H9 (cell line): ENCODE results near the gene ST6GALNAC3. TPM values are rescaled to one million over a fixed set of nuclear protein-coding genes. Genes with fewer than 3 reads are reported as not detected.

Experiments used
- DNase-seq: peaks from one replicate; pipeline ENCODE4 v3.0.0-alpha.2; 2017
- H2AFZ ChIP-seq: one replicate; pipeline ENCODE4 v1.6.1; 2013; ENCODE audit warnings: mild to moderate bottlenecking, low read length, control low read depth, moderate library complexity
- H2AK5ac ChIP-seq: 2 replicates; pipeline ENCODE4 v1.6.1; 2013; ENCODE audit warnings: low read length, control low read depth, mixed read lengths; ENCODE audit not compliant: insufficient read length
- H2BK120ac ChIP-seq: one replicate; pipeline ENCODE4 v1.6.1; 2013; ENCODE audit warnings: low read depth, mild to moderate bottlenecking, low read length, control low read depth, inconsistent platforms; ENCODE audit not compliant: poor library complexity, severe bottlenecking
- H2BK12ac ChIP-seq: 2 replicates; pipeline ENCODE4 v1.6.1; 2013; ENCODE audit warnings: low read length, control low read depth, mixed read lengths, low read depth; ENCODE audit not compliant: insufficient read length
- H2BK15ac ChIP-seq: 2 replicates; pipeline ENCODE4 v1.6.1; 2013; ENCODE audit warnings: low read depth, low read length, control low read depth
- H2BK20ac ChIP-seq: one replicate; pipeline ENCODE4 v1.6.1; 2013; ENCODE audit warnings: low read depth, mild to moderate bottlenecking, low read length, control low read depth, inconsistent platforms; ENCODE audit not compliant: poor library complexity, severe bottlenecking
- H2BK5ac ChIP-seq: 2 replicates; pipeline ENCODE4 v1.6.1; 2013; ENCODE audit warnings: low read length, control low read depth, mixed read lengths; ENCODE audit not compliant: insufficient read length
- H3K14ac ChIP-seq: 2 replicates; pipeline ENCODE4 v1.6.1; 2013; ENCODE audit warnings: low read length, control low read depth; ENCODE audit not compliant: insufficient read depth
- H3K18ac ChIP-seq: 2 replicates; pipeline ENCODE4 v1.6.1; 2013; ENCODE audit warnings: low read depth, mild to moderate bottlenecking, mixed read lengths, low read length, control low read depth; ENCODE audit not compliant: insufficient read length
- H3K23ac ChIP-seq: 2 replicates; pipeline ENCODE4 v1.6.1; 2013; ENCODE audit warnings: low read length, control low read depth, mixed read lengths, low read depth; ENCODE audit not compliant: insufficient read length
- H3K23me2 ChIP-seq: 2 replicates; pipeline ENCODE4 v1.6.1; 2013; ENCODE audit warnings: low read depth, mild to moderate bottlenecking, mixed read lengths, low read length, control low read depth; ENCODE audit not compliant: insufficient read length, poor library complexity, severe bottlenecking
- H3K27ac ChIP-seq: 2 replicates; pipeline ENCODE4 v1.5.1; 2013; ENCODE audit warnings: low read length, control low read depth, mixed read lengths, low read depth; ENCODE audit not compliant: insufficient read length
- H3K27me3 ChIP-seq: 2 replicates; pipeline ENCODE4 v1.6.1; 2013; ENCODE audit warnings: low read length, control low read depth, inconsistent platforms; ENCODE audit not compliant: insufficient read depth
- H3K4ac ChIP-seq: 2 replicates; pipeline ENCODE4 v1.6.1; 2013; ENCODE audit warnings: low read depth, mild to moderate bottlenecking, control low read depth, inconsistent platforms, low read length, moderate library complexity
- H3K4me1 ChIP-seq: 2 replicates; pipeline ENCODE4 v1.6.1; 2013; ENCODE audit warnings: low read length, control low read depth, inconsistent platforms; ENCODE audit not compliant: insufficient read depth
- H3K4me2 ChIP-seq: 2 replicates; pipeline ENCODE4 v1.6.1; 2013; ENCODE audit warnings: low read length, control low read depth, mixed read lengths; ENCODE audit not compliant: insufficient read length, insufficient read depth
- H3K56ac ChIP-seq: 2 replicates; pipeline ENCODE4 v1.6.1; 2013; ENCODE audit warnings: low read depth, mild to moderate bottlenecking, mixed read lengths, low read length, control low read depth; ENCODE audit not compliant: insufficient read length
- H3K79me1 ChIP-seq: 2 replicates; pipeline ENCODE4 v1.6.1; 2013; ENCODE audit warnings: low read depth, mild to moderate bottlenecking, moderate library complexity, low read length, control low read depth, inconsistent platforms; ENCODE audit not compliant: insufficient read depth, poor library complexity, severe bottlenecking
- H3K79me2 ChIP-seq: 2 replicates; pipeline ENCODE4 v1.6.1; 2013; ENCODE audit warnings: low read length, control low read depth, inconsistent platforms; ENCODE audit not compliant: insufficient read depth
- H3K9ac ChIP-seq: 2 replicates; pipeline ENCODE4 v1.6.1; 2013; ENCODE audit warnings: low read length, control low read depth, mixed read lengths; ENCODE audit not compliant: insufficient read length; ENCODE audit errors: extremely low read depth
- H3K9me3 ChIP-seq: one replicate; pipeline ENCODE4 v1.6.1; 2013; ENCODE audit warnings: low read depth, low read length, inconsistent platforms; ENCODE audit not compliant: control insufficient read depth
- H3T11ph ChIP-seq: one replicate; pipeline ENCODE4 v1.6.1; 2013; ENCODE audit warnings: mild to moderate bottlenecking, low read length, control low read depth, inconsistent platforms
- H4K20me1 ChIP-seq: one replicate; pipeline ENCODE4 v1.6.1; 2013; ENCODE audit not compliant: control insufficient read depth, insufficient read length, insufficient read depth
- H4K5ac ChIP-seq: 2 replicates; pipeline ENCODE4 v1.6.1; 2013; ENCODE audit warnings: low read depth, mild to moderate bottlenecking, mixed read lengths, low read length, control low read depth; ENCODE audit not compliant: insufficient read length
- H4K8ac ChIP-seq: replicated peaks from 2 replicates; pipeline ENCODE4 v1.6.1; 2013; ENCODE audit warnings: low read length, control low read depth, mixed read lengths, low read depth; ENCODE audit not compliant: insufficient read length
- H4K91ac ChIP-seq: 2 replicates; pipeline ENCODE4 v1.6.1; 2013; ENCODE audit warnings: low read depth, mild to moderate bottlenecking, moderate library complexity, mixed read lengths, low read length, control low read depth; ENCODE audit not compliant: insufficient read length
- H3K27ac Mint-ChIP-seq, 3 experiments: 2 replicates in 2 of 3; 3 replicates in 1 of 3; pipeline ENCODE4 v1.8.0; 2020 to 2021; ENCODE audit warnings: mixed read lengths in 3 of 3, mild to moderate bottlenecking in 1 of 3, moderate library complexity in 1 of 3
- H3K27me3 Mint-ChIP-seq: 2 replicates; pipeline ENCODE4 v1.8.0; 2021; ENCODE audit warnings: low read depth, mild to moderate bottlenecking, moderate library complexity, mixed read lengths
- H3K36me3 Mint-ChIP-seq, 3 experiments: 2 replicates in 2 of 3; 3 replicates in 1 of 3; pipeline ENCODE4 v1.8.0; 2020 to 2021; ENCODE audit warnings: low read depth in 3 of 3, mixed read lengths in 3 of 3; ENCODE audit not compliant: insufficient read depth in 1 of 3
- H3K4me1 Mint-ChIP-seq, 2 experiments: 2 replicates each; pipeline ENCODE4 v1.8.0; 2020; ENCODE audit warnings: mixed read lengths in 2 of 2
- H3K4me3 Mint-ChIP-seq, 2 experiments: 2 replicates in 1 of 2; 3 replicates in 1 of 2; pipeline ENCODE4 v1.8.0; 2020 to 2021; ENCODE audit warnings: mild to moderate bottlenecking in 2 of 2, mixed read lengths in 2 of 2, moderate library complexity in 1 of 2
- H3K9me3 Mint-ChIP-seq, 2 experiments: 2 replicates in 1 of 2; 3 replicates in 1 of 2; pipeline ENCODE4 v1.8.0; 2020; ENCODE audit warnings: mild to moderate bottlenecking in 2 of 2, mixed read lengths in 2 of 2, moderate library complexity in 1 of 2
- WGBS: extraction: QIAGEN DNeasy Blood & Tissue Kit; methylation state at CpG from one replicate; pipeline ENCODE4 v1.1.7; 2013; ENCODE audit warnings: missing lambda C conversion rate, low lambda C conversion rate, mixed read lengths; ENCODE audit not compliant: insufficient read length; ENCODE audit errors: extremely low coverage; 5-methylcytosine and 5-hydroxymethylcytosine counted together
- total RNA-seq: library from RNA; stranded (reverse); gene quantifications from 2 replicates; pipeline ENCODE4 v1.2.1, GENCODE V29; 2021
- TF ChIP-seq, protein P1 (sequence below): fragments of 200-600 bp; sonication (generic); conservative IDR thresholded peaks from 3 replicates; pipeline ENCODE4 v1.8.0; 2021; ENCODE audit warnings: antibody characterized with exemption, mild to moderate bottlenecking

Gene ST6GALNAC3
- total RNA-seq, 1 experiment from 2014 or later = 11.2 TPM

DNA sequence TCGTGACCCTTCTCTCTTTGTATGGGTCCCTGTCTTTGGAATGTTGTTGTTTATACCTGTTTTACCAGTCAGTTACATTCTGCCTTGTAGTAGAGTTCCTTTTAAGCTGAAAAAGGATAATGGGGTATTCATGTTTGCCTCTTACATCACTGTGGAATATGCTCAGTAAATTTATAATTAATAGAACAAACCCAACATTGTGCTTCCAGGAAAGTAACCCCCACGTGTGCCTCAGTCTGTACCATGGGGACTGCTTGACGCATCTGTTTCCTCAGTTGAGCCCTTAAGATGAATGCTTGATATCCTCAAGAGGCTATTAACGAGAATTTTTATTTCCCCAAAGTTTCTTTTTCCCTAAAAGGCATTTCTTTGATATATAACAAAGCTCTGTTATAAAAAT lies 73.4 kb downstream of the ST6GALNAC3 start:
- Histone ChIP-seq H4K8ac (no peak overlapping the region), H4K20me1 (no peaks in the 10 kb centered on the region), H3K23ac (no peak overlapping the region), H3K79me2 (no peaks in the 10 kb centered on the region), H3K4ac (no peak overlapping the region), H2BK12ac (no peak overlapping the region), H3K27me3 (no peaks in the 10 kb centered on the region), H3K4me2 (no peak overlapping the region), H2BK5ac (no peak overlapping the region), H3K79me1 (no peaks in the 10 kb centered on the region), H2AFZ (no peak overlapping the region), H2AK5ac (no peak overlapping the region), H3K9ac (no peak overlapping the region), H3K27ac (no peak overlapping the region), H3K14ac (no peak overlapping the region), H3T11ph (no peak overlapping the region), H3K23me2 (no peaks in the 10 kb centered on the region), H3K18ac (no peak overlapping the region), H3K4me1 (no peaks in the 10 kb centered on the region), H3K9me3 (no peaks in the 10 kb centered on the region), H4K91ac (no peak overlapping the region), H2BK120ac (no peak overlapping the region), H3K56ac (no peak overlapping the region), H2BK15ac (no peak overlapping the region), H2BK20ac (no peak overlapping the region), H4K5ac (no peak overlapping the region)
- DNase-seq = no peak
- WGBS = no CpG with 5 or more reads among the region's 4 CpGs
- TF ChIP-seq, protein P1, sequence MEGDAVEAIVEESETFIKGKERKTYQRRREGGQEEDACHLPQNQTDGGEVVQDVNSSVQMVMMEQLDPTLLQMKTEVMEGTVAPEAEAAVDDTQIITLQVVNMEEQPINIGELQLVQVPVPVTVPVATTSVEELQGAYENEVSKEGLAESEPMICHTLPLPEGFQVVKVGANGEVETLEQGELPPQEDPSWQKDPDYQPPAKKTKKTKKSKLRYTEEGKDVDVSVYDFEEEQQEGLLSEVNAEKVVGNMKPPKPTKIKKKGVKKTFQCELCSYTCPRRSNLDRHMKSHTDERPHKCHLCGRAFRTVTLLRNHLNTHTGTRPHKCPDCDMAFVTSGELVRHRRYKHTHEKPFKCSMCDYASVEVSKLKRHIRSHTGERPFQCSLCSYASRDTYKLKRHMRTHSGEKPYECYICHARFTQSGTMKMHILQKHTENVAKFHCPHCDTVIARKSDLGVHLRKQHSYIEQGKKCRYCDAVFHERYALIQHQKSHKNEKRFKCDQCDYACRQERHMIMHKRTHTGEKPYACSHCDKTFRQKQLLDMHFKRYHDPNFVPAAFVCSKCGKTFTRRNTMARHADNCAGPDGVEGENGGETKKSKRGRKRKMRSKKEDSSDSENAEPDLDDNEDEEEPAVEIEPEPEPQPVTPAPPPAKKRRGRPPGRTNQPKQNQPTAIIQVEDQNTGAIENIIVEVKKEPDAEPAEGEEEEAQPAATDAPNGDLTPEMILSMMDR = no peak
- H3K9me3 Mint-ChIP-seq = no peaks in the 10 kb centered on the region
- H3K4me1 Mint-ChIP-seq = peaks cover 0 to 5% of the 10 kb centered on the region in 2 experiments; a peak in 2 of 4 replicates
- H3K36me3 Mint-ChIP-seq = no peaks in the 10 kb centered on the region
- H3K4me3 Mint-ChIP-seq = no peak overlapping the region
- H3K27ac Mint-ChIP-seq = no peak overlapping the region
- H3K27me3 Mint-ChIP-seq = no peaks in the 10 kb centered on the region
